Measurements from ENCODE around the gene NEUROG2.
A peak's percentile ranks its signal among the peaks of the same experiment; 100 is the strongest.
"Not testable (repeated sequence)": the region's sequence is repeated elsewhere in the genome, so short reads cannot be mapped to it uniquely, and the experiment has no call there.

The NEUROG2 gene

GRCh38 chr4:112515198-112516065 lies 548 bp downstream of the NEUROG2 start:
- H3K27me3 Mint-ChIP-seq = peaks cover 91% of the 10 kb centered on the region
- peak overlapping the region; percentile 82 for H3K27ac Mint-ChIP-seq
- peaks cover 4% of the 10 kb centered on the region for H3K36me3 Mint-ChIP-seq (ENCODE audit: low read depth)
- H3K9me3 Mint-ChIP-seq = no peaks in the 10 kb centered on the region
- peak overlapping the region; percentile 96 for H3K4me3 Mint-ChIP-seq
- peaks cover 57% of the 10 kb centered on the region for H3K4me1 Mint-ChIP-seq (ENCODE audit: low read depth)

- Mint-ChIP-seq H3K27ac (peak overlapping the region; percentile 19), H3K4me1 (ENCODE audit: low read depth) (peaks cover 58% of the 10 kb centered on the region), H3K4me3 (peak overlapping the region; percentile 96), H3K36me3 (ENCODE audit: low read depth) (peaks cover 4% of the 10 kb centered on the region), H3K27me3 (peaks cover 91% of the 10 kb centered on the region), H3K9me3 (no peaks in the 10 kb centered on the region)
Measured at GRCh38 chr4:112514647-112515197, 1.3 kb downstream of the NEUROG2 start.

- Mint-ChIP-seq H3K36me3 (ENCODE audit: low read depth) (peaks cover 4% of the 10 kb centered on the region), H3K9me3 (no peaks in the 10 kb centered on the region), H3K27ac (peak overlapping the region; percentile 19), H3K27me3 (peaks cover 91% of the 10 kb centered on the region), H3K4me1 (ENCODE audit: low read depth) (peaks cover 65% of the 10 kb centered on the region), H3K4me3 (peak overlapping the region; percentile 96)
Measured at GRCh38 chr4:112513971-112514646, 1.9 kb downstream of the NEUROG2 start.

- Mint-ChIP-seq H3K27me3 (peaks cover 88% of the 10 kb centered on the region), H3K4me3 (no peak overlapping the region), H3K4me1 (ENCODE audit: low read depth) (peaks cover 55% of the 10 kb centered on the region), H3K36me3 (ENCODE audit: low read depth) (peaks cover 4% of the 10 kb centered on the region), H3K9me3 (peaks cover 3% of the 10 kb centered on the region), H3K27ac (no peak overlapping the region)
Measured at GRCh38 chr4:112511803-112512118, 4.2 kb downstream of the NEUROG2 start.

- H3K27me3 Mint-ChIP-seq = peaks cover 90% of the 10 kb centered on the region
- H3K36me3 Mint-ChIP-seq (ENCODE audit: low read depth) = peaks cover 4% of the 10 kb centered on the region
- H3K27ac Mint-ChIP-seq = no peak overlapping the region
- H3K4me3 Mint-ChIP-seq = peak overlapping the region; percentile 26
- peaks cover 3% of the 10 kb centered on the region for H3K9me3 Mint-ChIP-seq
- peaks cover 51% of the 10 kb centered on the region for H3K4me1 Mint-ChIP-seq (ENCODE audit: low read depth)
Measured at GRCh38 chr4:112511093-112511802, 4.7 kb downstream of the NEUROG2 start.

GRCh38 chr4:112510291-112511092 lies 5.5 kb downstream of the NEUROG2 start:
- no peak overlapping the region for H3K27ac Mint-ChIP-seq
- peaks cover 4% of the 10 kb centered on the region for H3K36me3 Mint-ChIP-seq (ENCODE audit: low read depth)
- peaks cover 91% of the 10 kb centered on the region for H3K27me3 Mint-ChIP-seq
- peaks cover 3% of the 10 kb centered on the region for H3K9me3 Mint-ChIP-seq
- peaks cover 47% of the 10 kb centered on the region for H3K4me1 Mint-ChIP-seq (ENCODE audit: low read depth)
- H3K4me3 Mint-ChIP-seq = peak overlapping the region; percentile 23

- Mint-ChIP-seq H3K9me3 (peaks cover 3% of the 10 kb centered on the region), H3K27me3 (peaks cover 85% of the 10 kb centered on the region), H3K36me3 (ENCODE audit: low read depth) (peaks cover 4% of the 10 kb centered on the region), H3K4me1 (ENCODE audit: low read depth) (peaks cover 37% of the 10 kb centered on the region), H3K27ac (no peak overlapping the region), H3K4me3 (peak overlapping the region; percentile 55)
Measured at GRCh38 chr4:112509243-112510141, 6.5 kb downstream of the NEUROG2 start.

- peak overlapping the region; percentile 8 for H3K4me3 Mint-ChIP-seq
- peaks cover 4% of the 10 kb centered on the region for H3K36me3 Mint-ChIP-seq (ENCODE audit: low read depth)
- peaks cover 83% of the 10 kb centered on the region for H3K27me3 Mint-ChIP-seq
- H3K4me1 Mint-ChIP-seq (ENCODE audit: low read depth) = peaks cover 28% of the 10 kb centered on the region
- no peak overlapping the region for H3K27ac Mint-ChIP-seq
- H3K9me3 Mint-ChIP-seq = peaks cover 3% of the 10 kb centered on the region
Measured at GRCh38 chr4:112508356-112508755, 7.6 kb downstream of the NEUROG2 start.

- Mint-ChIP-seq H3K27me3 (peaks cover 73% of the 10 kb centered on the region), H3K4me3 (no peak overlapping the region)
Measured at GRCh38 chr4:112504807-112505206, 11.2 kb downstream of the NEUROG2 start.

GRCh38 chr4:112502871-112503270 lies 13.1 kb downstream of the NEUROG2 start:
- no peaks in the 10 kb centered on the region for H3K9me3 Mint-ChIP-seq
- H3K27me3 Mint-ChIP-seq = peaks cover 54% of the 10 kb centered on the region
- H3K36me3 Mint-ChIP-seq (ENCODE audit: low read depth) = no peaks in the 10 kb centered on the region
- no peak overlapping the region for H3K4me3 Mint-ChIP-seq
- no peak overlapping the region for H3K27ac Mint-ChIP-seq
- H3K4me1 Mint-ChIP-seq (ENCODE audit: low read depth) = no peaks in the 10 kb centered on the region

More at GRCh38 chr4:112504807-112505206, 11.2 kb downstream of the NEUROG2 start:
- Mint-ChIP-seq H3K4me1 (ENCODE audit: low read depth) (peaks cover 14% of the 10 kb centered on the region), H3K36me3 (ENCODE audit: low read depth) (no peaks in the 10 kb centered on the region), H3K27ac (no peak overlapping the region), H3K9me3 (peaks cover 3% of the 10 kb centered on the region)

- Mint-ChIP-seq H3K9me3 (peaks cover 14% of the 10 kb centered on the region), H3K27me3 (peaks cover 19% of the 10 kb centered on the region), H3K4me1 (ENCODE audit: low read depth) (no peaks in the 10 kb centered on the region), H3K36me3 (ENCODE audit: low read depth) (no peaks in the 10 kb centered on the region), H3K4me3 (no peak overlapping the region), H3K27ac (no peak overlapping the region)
Measured at GRCh38 chr4:112492321-112492720, 23.7 kb downstream of the NEUROG2 start.

GRCh38 chr4:112490808-112491207 lies 25.2 kb downstream of the NEUROG2 start:
- not testable (repeated sequence) for H3K4me1 Mint-ChIP-seq (ENCODE audit: low read depth); H3K4me3 Mint-ChIP-seq; H3K36me3 Mint-ChIP-seq (ENCODE audit: low read depth); H3K27ac Mint-ChIP-seq
- Mint-ChIP-seq H3K27me3 (peaks cover 23% of the 10 kb centered on the region), H3K9me3 (peaks cover 14% of the 10 kb centered on the region)

GRCh38 chr4:112485930-112486329 lies 30.1 kb downstream of the NEUROG2 start:
- no peaks in the 10 kb centered on the region for H3K36me3 Mint-ChIP-seq (ENCODE audit: low read depth)
- peaks cover 14% of the 10 kb centered on the region for H3K9me3 Mint-ChIP-seq
- H3K4me1 Mint-ChIP-seq (ENCODE audit: low read depth) = no peaks in the 10 kb centered on the region
- peaks cover 15% of the 10 kb centered on the region for H3K27me3 Mint-ChIP-seq
- H3K27ac Mint-ChIP-seq = no peak overlapping the region
- H3K4me3 Mint-ChIP-seq = no peak overlapping the region
